ENCODE measurements around the gene NDUFS3. TPM values are rescaled to one million over a fixed set of nuclear protein-coding genes. Genes with fewer than 3 reads are reported as not detected.

Gene NDUFS3
- total RNA-seq, 2 experiments from 2014 or later: 129 to 138 TPM

GRCh38 chr11:47533690-47534151, 45.2 kb upstream of the NDUFS3 start:
- no peak for ATAC-seq
- H3K36me3 Mint-ChIP-seq (ENCODE audit: low read depth): peaks cover 16% of the 10 kb centered on the region
- H3K9me3 Mint-ChIP-seq: no peaks in the 10 kb centered on the region
- CTCF ChIA-PET: interaction anchor here (1.5 kb wide), 2 partner anchors 12 to 18 kb away, joined by 3 to 5 read pairs; no protein-coding TSS in a partner anchor
- no peak overlapping the region for H3K4me3 Mint-ChIP-seq
- peaks cover 42% of the 10 kb centered on the region for H3K4me1 Mint-ChIP-seq (ENCODE audit: low read depth)
- no peak for DNase-seq
- no peaks in the 10 kb centered on the region for H3K27me3 Mint-ChIP-seq
- TF ChIP-seq CTCF (IDR thresholded peaks at IDR 0.05): no peak
- no peak overlapping the region for H3K27ac Mint-ChIP-seq
- intact Hi-C loops (cut with micrococcal nuclease): no loop called here
- POLR2A ChIA-PET: interaction anchor here (1.4 kb wide), 1 partner anchor 10 kb away, joined by 3 read pairs; no protein-coding TSS in a partner anchor

GRCh38 chr11:47534704-47535251, 44.1 kb upstream of the NDUFS3 start:
- ChIA-PET CTCF (interaction anchor here (0.9 to 1.5 kb wide), 3 partner anchors 12 to 19 kb away, joined by 3 to 5 read pairs (median 3); no protein-coding TSS in a partner anchor), POLR2A (no interaction called here)
- Mint-ChIP-seq H3K4me3 (no peak overlapping the region), H3K36me3 (ENCODE audit: low read depth) (peaks cover 21% of the 10 kb centered on the region), H3K27ac (peak overlapping the region; percentile 71), H3K4me1 (ENCODE audit: low read depth) (peaks cover 49% of the 10 kb centered on the region), H3K27me3 (no peaks in the 10 kb centered on the region), H3K9me3 (no peaks in the 10 kb centered on the region)
- ATAC-seq (no peak), DNase-seq (no peak)
- intact Hi-C loops (cut with micrococcal nuclease): no loop called here
- no peak for TF ChIP-seq CTCF (IDR thresholded peaks at IDR 0.05)

GRCh38 chr11:47536915-47537314, 42.0 kb upstream of the NDUFS3 start:
- CTCF ChIA-PET: interaction anchor here (0.8 to 6.2 kb wide), 3 partner anchors 16 to 163 kb away, joined by 3 to 44 read pairs (median 3); partner anchors contain the start of gene CELF1
- no peaks in the 10 kb centered on the region for H3K9me3 Mint-ChIP-seq
- H3K36me3 Mint-ChIP-seq (ENCODE audit: low read depth): peaks cover 28% of the 10 kb centered on the region
- peaks cover 58% of the 10 kb centered on the region for H3K4me1 Mint-ChIP-seq (ENCODE audit: low read depth)
- intact Hi-C loops (cut with micrococcal nuclease): no loop called here
- TF ChIP-seq CTCF (IDR thresholded peaks at IDR 0.05): no peak
- ATAC-seq (no peak), DNase-seq (no peak)
- no peaks in the 10 kb centered on the region for H3K27me3 Mint-ChIP-seq
- H3K27ac Mint-ChIP-seq: no peak overlapping the region
- H3K4me3 Mint-ChIP-seq: no peak overlapping the region
- POLR2A ChIA-PET: interaction anchor here (0.8 to 2.8 kb wide), 6 partner anchors 12 to 39 kb away, joined by 3 to 14 read pairs (median 4); no protein-coding TSS in a partner anchor

GRCh38 chr11:47538741-47539565, 39.9 kb upstream of the NDUFS3 start:
- intact Hi-C loops (cut with micrococcal nuclease): no loop called here
- peaks cover 29% of the 10 kb centered on the region for H3K36me3 Mint-ChIP-seq (ENCODE audit: low read depth)
- ChIA-PET CTCF (interaction anchor here (0.6 to 6.2 kb wide), 11 partner anchors 8 to 59 kb away, joined by 3 to 44 read pairs (median 4); partner anchors contain the start of gene CELF1), POLR2A (interaction anchor here (1.2 to 2.8 kb wide), 6 partner anchors 8 to 26 kb away, joined by 3 to 14 read pairs (median 6); no protein-coding TSS in a partner anchor)
- ATAC-seq: no peak
- H3K27me3 Mint-ChIP-seq: no peaks in the 10 kb centered on the region
- H3K4me1 Mint-ChIP-seq (ENCODE audit: low read depth): peaks cover 58% of the 10 kb centered on the region
- DNase-seq: no peak
- no peak overlapping the region for H3K4me3 Mint-ChIP-seq
- peak overlapping the region; percentile 77 for H3K27ac Mint-ChIP-seq
- no peak for TF ChIP-seq CTCF (IDR thresholded peaks at IDR 0.05)
- H3K9me3 Mint-ChIP-seq: no peaks in the 10 kb centered on the region

Data from activated CD8-positive, alpha-beta T cell treated with anti-CD3 and anti-CD28 coated beads for 36 hours (primary cell).